Stimulated activated CD8-positive, alpha-beta memory T cell treated with anti-CD3 and anti-CD28 coated beads, Interleukin-2, amount 100 ng/mL, for 48 hours (primary cell): ENCODE data around the gene PHLDA2.

Experiments
- DNase-seq, 2 donors: peaks; one replicate each; pipeline ENCODE4 v3.0.0-alpha.2; 2020; ENCODE audit warnings: low read depth in 2 of 2

The PHLDA2 gene

GRCh38 chr11:2881981-2882375 lies 47.2 kb downstream of the PHLDA2 start:
- no peak for DNase-seq

- no peak for DNase-seq
Measured at GRCh38 chr11:2881076-2881980, 47.9 kb downstream of the PHLDA2 start.

DNA sequence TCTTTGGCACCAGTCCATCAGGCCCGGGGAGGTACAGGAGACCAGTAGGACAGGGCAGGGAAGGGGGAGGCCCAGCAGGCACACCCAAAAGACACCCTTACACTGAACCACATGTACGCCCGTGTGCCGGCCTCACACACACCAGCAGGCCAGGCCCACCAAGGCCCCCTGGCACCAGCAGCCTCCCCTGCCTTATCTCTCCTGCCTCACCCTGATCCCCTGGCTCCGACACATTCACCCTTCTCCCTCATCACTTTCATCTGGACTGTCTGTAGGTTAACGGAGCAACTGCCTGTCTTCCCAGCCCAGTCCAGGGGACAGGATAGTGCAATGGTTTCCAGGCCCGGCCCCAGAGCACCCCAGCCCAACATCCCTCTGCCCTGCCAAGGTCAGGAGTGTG lies 48.6 kb downstream of the PHLDA2 start:
- DNase-seq, result no peak

GRCh38 chr11:2878782-2879181 lies 50.4 kb downstream of the PHLDA2 start:
- no peak for DNase-seq
